Ectodermal cell (in vitro differentiated cells): Measurements from ENCODE around the gene SETDB2.

Source experiments
- H3K27ac ChIP-seq: 2 replicates; pipeline ENCODE4 v1.7.0; 2013; ENCODE audit warnings: mild to moderate bottlenecking, low read depth, low read length; ENCODE audit not compliant: insufficient read depth, poor library complexity, severe bottlenecking
- H3K27me3 ChIP-seq: 2 replicates; pipeline ENCODE4 v1.7.0; 2013; ENCODE audit warnings: mild to moderate bottlenecking, low read length; ENCODE audit not compliant: insufficient read depth, control insufficient read depth, poor library complexity, severe bottlenecking
- H3K36me3 ChIP-seq: one replicate; pipeline ENCODE4 v1.7.0; 2013; ENCODE audit warnings: low read length; ENCODE audit not compliant: control insufficient read depth, insufficient read depth
- H3K4me1 ChIP-seq: one replicate; pipeline ENCODE4 v1.7.0; 2013; ENCODE audit warnings: low read length; ENCODE audit not compliant: control insufficient read depth, insufficient read depth
- H3K4me3 ChIP-seq: 2 replicates; pipeline ENCODE4 v1.7.0; 2013; ENCODE audit warnings: low read depth, low read length, control low read depth; ENCODE audit not compliant: insufficient read depth
- H3K9me3 ChIP-seq: 2 replicates; pipeline ENCODE4 v1.7.0; 2013; ENCODE audit warnings: mild to moderate bottlenecking, low read length, moderate library complexity; ENCODE audit not compliant: control insufficient read depth
- WGBS, 2 experiments: methylation state at CpG; one replicate each; pipeline ENCODE4 v1.1.7; 2013; ENCODE audit warnings: missing lambda C conversion rate in 2 of 2; 5-methylcytosine and 5-hydroxymethylcytosine counted together

Gene SETDB2

GRCh38 chr13:49497272-49497671 lies 53.2 kb downstream of the SETDB2 start:
- H3K4me3 ChIP-seq = no peak overlapping the region
- no peaks in the 10 kb centered on the region for H3K9me3 ChIP-seq
- peaks cover 3% of the 10 kb centered on the region for H3K27me3 ChIP-seq
- H3K36me3 ChIP-seq = no peaks in the 10 kb centered on the region
- no peaks in the 10 kb centered on the region for H3K4me1 ChIP-seq
- H3K27ac ChIP-seq = no peak overlapping the region
- WGBS, 2 experiments = 92 to 94% methylated on average over 5 of the region's 5 CpGs

GRCh38 chr13:49498206-49498605 lies 54.1 kb downstream of the SETDB2 start:
- WGBS, 2 experiments = 92% methylated on average over 4 of the region's 4 CpGs
- no peaks in the 10 kb centered on the region for H3K9me3 ChIP-seq
- H3K36me3 ChIP-seq = no peaks in the 10 kb centered on the region
- no peaks in the 10 kb centered on the region for H3K4me1 ChIP-seq
- H3K27ac ChIP-seq = no peak overlapping the region
- H3K27me3 ChIP-seq = peaks cover 3% of the 10 kb centered on the region
- no peak overlapping the region for H3K4me3 ChIP-seq

GRCh38 chr13:49499889-49500660 lies 56.0 kb downstream of the SETDB2 start:
- Histone ChIP-seq H3K4me3 (no peak overlapping the region), H3K27me3 (peaks cover 3% of the 10 kb centered on the region), H3K9me3 (no peaks in the 10 kb centered on the region), H3K27ac (no peak overlapping the region), H3K36me3 (no peaks in the 10 kb centered on the region), H3K4me1 (no peaks in the 10 kb centered on the region)
- WGBS, 2 experiments = 94 to 95% methylated on average over 6 of the region's 6 CpGs

GRCh38 chr13:49502954-49503353 lies 58.9 kb downstream of the SETDB2 start:
- Histone ChIP-seq H3K36me3 (no peaks in the 10 kb centered on the region), H3K27ac (no peak overlapping the region), H3K27me3 (no peaks in the 10 kb centered on the region), H3K9me3 (no peaks in the 10 kb centered on the region), H3K4me3 (no peak overlapping the region), H3K4me1 (no peaks in the 10 kb centered on the region)
- WGBS, 2 experiments = 89 to 90% methylated on average over 9 of the region's 9 CpGs

GRCh38 chr13:49503951-49504350 lies 59.9 kb downstream of the SETDB2 start:
- no peaks in the 10 kb centered on the region for H3K36me3 ChIP-seq
- no peak overlapping the region for H3K27ac ChIP-seq
- H3K4me3 ChIP-seq = no peak overlapping the region
- H3K4me1 ChIP-seq = no peaks in the 10 kb centered on the region
- no peaks in the 10 kb centered on the region for H3K9me3 ChIP-seq
- WGBS, 2 experiments = 81 to 94% methylated on average over 3 of the region's 3 CpGs
- no peaks in the 10 kb centered on the region for H3K27me3 ChIP-seq

- Histone ChIP-seq H3K27ac (no peak overlapping the region), H3K4me3 (no peak overlapping the region), H3K36me3 (no peaks in the 10 kb centered on the region), H3K4me1 (no peaks in the 10 kb centered on the region), H3K27me3 (no peaks in the 10 kb centered on the region), H3K9me3 (no peaks in the 10 kb centered on the region)
- WGBS, 2 experiments = 87 to 91% methylated on average over 2 of the region's 2 CpGs
These were observed 68.5 kb downstream of the SETDB2 start for GRCh38 chr13:49512578-49512977.

- no peaks in the 10 kb centered on the region for H3K9me3 ChIP-seq
- 95 to 96% methylated on average over 5 of the region's 5 CpGs for WGBS, 2 experiments
- H3K27me3 ChIP-seq = no peaks in the 10 kb centered on the region
- no peak overlapping the region for H3K27ac ChIP-seq
- H3K4me3 ChIP-seq = no peak overlapping the region
- no peaks in the 10 kb centered on the region for H3K36me3 ChIP-seq
- no peaks in the 10 kb centered on the region for H3K4me1 ChIP-seq
These were observed 72.4 kb downstream of the SETDB2 start for GRCh38 chr13:49516467-49516866.

GRCh38 chr13:49517461-49517860 lies 73.4 kb downstream of the SETDB2 start:
- no peaks in the 10 kb centered on the region for H3K36me3 ChIP-seq
- H3K4me3 ChIP-seq = no peak overlapping the region
- no peak overlapping the region for H3K27ac ChIP-seq
- no peaks in the 10 kb centered on the region for H3K27me3 ChIP-seq
- H3K4me1 ChIP-seq = no peaks in the 10 kb centered on the region
- no peaks in the 10 kb centered on the region for H3K9me3 ChIP-seq
- WGBS, 2 experiments = 72 to 75% methylated on average over 6 of the region's 6 CpGs

GRCh38 chr13:49521224-49521623 lies 77.2 kb downstream of the SETDB2 start:
- 87 to 95% methylated on average over 4 of the region's 4 CpGs for WGBS, 2 experiments
- H3K4me3 ChIP-seq = no peak overlapping the region
- H3K27ac ChIP-seq = no peak overlapping the region
- H3K36me3 ChIP-seq = no peaks in the 10 kb centered on the region
- no peaks in the 10 kb centered on the region for H3K4me1 ChIP-seq
- no peaks in the 10 kb centered on the region for H3K9me3 ChIP-seq
- no peaks in the 10 kb centered on the region for H3K27me3 ChIP-seq

- no peaks in the 10 kb centered on the region for H3K36me3 ChIP-seq
- H3K27me3 ChIP-seq = no peaks in the 10 kb centered on the region
- no peak overlapping the region for H3K27ac ChIP-seq
- no peaks in the 10 kb centered on the region for H3K9me3 ChIP-seq
- no peak overlapping the region for H3K4me3 ChIP-seq
- 93 to 94% methylated on average over 5 of the region's 5 CpGs for WGBS, 2 experiments
- no peaks in the 10 kb centered on the region for H3K4me1 ChIP-seq
These were observed 80.8 kb downstream of the SETDB2 start for GRCh38 chr13:49524740-49525501.
